ENCODE data around the gene COX19.

- TF ChIP-seq CTCF (IDR thresholded peaks at IDR 0.05 in 4 of 5, conservative IDR thresholded peaks at IDR 0.05 in 1 of 5) (no peak), POLR2A (IDR thresholded peaks at IDR 0.05) (no peak)
These were observed 3.2 kb downstream of the COX19 start for GRCh38 chr7:972110-972509.

All from gastrocnemius medialis (tissue), 4 donors.